SH-SY5Y (cell line): ENCODE measurements around the gene CIART.

Source experiments
- GATA2 ChIP-seq: IDR thresholded peaks from 2 replicates; pipeline ENCODE4 v1.6.1; 2011; ENCODE audit warnings: mild to moderate bottlenecking, low read depth, low read length
- GATA3 ChIP-seq: IDR thresholded peaks from 2 replicates; pipeline ENCODE4 v1.6.1; 2011; ENCODE audit warnings: low read depth, mild to moderate bottlenecking, low read length, moderate library complexity

Gene CIART

GRCh38 chr1:150257624-150258585, 24.4 kb upstream of the CIART start, which contains the start of gene CA14:
TSS of gene CA14 (plus strand) at chr1:150257774. CDS start at chr1:150258129, 355 bp downstream.
- TF ChIP-seq GATA3 (no peak), GATA2 (no peak)

- TF ChIP-seq GATA2 (no peak), GATA3 (no peak)
Measured at GRCh38 chr1:150259217-150259616, 23.1 kb upstream of the CIART start.

GRCh38 chr1:150259758-150260669, 22.3 kb upstream of the CIART start:
- TF ChIP-seq GATA2 (no peak), GATA3 (no peak)

- TF ChIP-seq GATA3 (no peak), GATA2 (no peak)
Measured at GRCh38 chr1:150261367-150261766, 21.0 kb upstream of the CIART start.

- TF ChIP-seq GATA3 (no peak), GATA2 (no peak)
Measured at GRCh38 chr1:150262388-150263320, 19.7 kb upstream of the CIART start.

GRCh38 chr1:150263549-150263948, 18.8 kb upstream of the CIART start:
- TF ChIP-seq GATA2, result no peak
- no peak for TF ChIP-seq GATA3

- TF ChIP-seq GATA2, result no peak
- no peak for TF ChIP-seq GATA3
Measured at GRCh38 chr1:150267896-150268295, 14.5 kb upstream of the CIART start.

- no peak for TF ChIP-seq GATA3
- TF ChIP-seq GATA2, result no peak
Measured at GRCh38 chr1:150268340-150268704, 14.0 kb upstream of the CIART start.

GRCh38 chr1:150268705-150269403, 13.5 kb upstream of the CIART start, which contains the start of gene APH1A:
TSS of gene APH1A (minus strand) at chr1:150269016. CDS start at chr1:150268810, 206 bp downstream.
- no peak for TF ChIP-seq GATA3
- TF ChIP-seq GATA2, result no peak

GRCh38 chr1:150269451-150269850, 12.9 kb upstream of the CIART start:
- no peak for TF ChIP-seq GATA3

- TF ChIP-seq GATA3 (no peak), GATA2 (no peak)
Measured at GRCh38 chr1:150271291-150271959, 10.9 kb upstream of the CIART start.

- TF ChIP-seq GATA2, result no peak
- TF ChIP-seq GATA3, result no peak
Measured at GRCh38 chr1:150273311-150273710, 9.0 kb upstream of the CIART start.

GRCh38 chr1:150280138-150280707, 2.1 kb upstream of the CIART start:
- TF ChIP-seq GATA3 (no peak), GATA2 (no peak)
